ENCODE measurements around the gene CORO2B.
"Not testable (repeated sequence)": the region's sequence is repeated elsewhere in the genome, so short reads cannot be mapped to it uniquely, and the experiment has no call there.

CORO2B gene

DNA sequence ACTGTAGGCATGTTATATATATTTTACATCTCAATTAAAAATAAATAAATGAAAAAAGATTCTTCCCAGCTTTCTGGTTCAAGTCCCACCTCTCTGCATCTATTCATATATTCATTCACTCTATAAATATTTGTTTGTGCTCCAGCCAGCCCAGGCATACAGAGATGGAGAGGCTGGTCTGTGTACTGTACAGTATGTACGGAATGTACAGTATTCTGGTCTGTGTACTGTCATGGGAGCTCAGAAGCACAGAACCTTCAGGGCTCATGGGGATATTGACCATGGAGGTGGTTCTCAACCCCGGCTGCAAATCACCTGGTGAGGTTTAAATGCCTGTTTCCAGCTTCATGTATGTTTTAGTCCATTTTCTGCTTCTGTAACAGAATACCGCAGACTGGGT lies 13.8 kb downstream of the CORO2B start:
- DNase-seq, result no peak

DNA sequence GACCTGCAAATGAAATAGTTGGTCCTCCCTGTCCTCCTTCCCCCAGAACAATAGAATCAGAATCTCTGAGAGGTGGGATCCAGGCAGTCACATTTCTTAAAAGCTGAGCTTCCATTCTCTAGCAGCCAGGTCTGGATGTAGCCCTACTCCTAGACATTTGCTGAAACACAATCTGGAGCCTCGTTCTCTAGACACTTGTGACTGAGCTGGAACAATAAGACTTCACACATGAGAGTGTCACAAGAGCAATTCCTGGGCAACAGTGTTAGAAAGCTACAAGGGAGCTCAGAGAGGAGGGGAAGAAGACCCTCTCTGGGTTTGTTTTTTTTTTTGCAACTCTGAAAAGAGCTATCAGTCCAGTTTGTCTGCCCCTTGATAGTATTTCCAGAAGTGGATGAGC lies 14.5 kb downstream of the CORO2B start:
- DNase-seq, result no peak

DNA sequence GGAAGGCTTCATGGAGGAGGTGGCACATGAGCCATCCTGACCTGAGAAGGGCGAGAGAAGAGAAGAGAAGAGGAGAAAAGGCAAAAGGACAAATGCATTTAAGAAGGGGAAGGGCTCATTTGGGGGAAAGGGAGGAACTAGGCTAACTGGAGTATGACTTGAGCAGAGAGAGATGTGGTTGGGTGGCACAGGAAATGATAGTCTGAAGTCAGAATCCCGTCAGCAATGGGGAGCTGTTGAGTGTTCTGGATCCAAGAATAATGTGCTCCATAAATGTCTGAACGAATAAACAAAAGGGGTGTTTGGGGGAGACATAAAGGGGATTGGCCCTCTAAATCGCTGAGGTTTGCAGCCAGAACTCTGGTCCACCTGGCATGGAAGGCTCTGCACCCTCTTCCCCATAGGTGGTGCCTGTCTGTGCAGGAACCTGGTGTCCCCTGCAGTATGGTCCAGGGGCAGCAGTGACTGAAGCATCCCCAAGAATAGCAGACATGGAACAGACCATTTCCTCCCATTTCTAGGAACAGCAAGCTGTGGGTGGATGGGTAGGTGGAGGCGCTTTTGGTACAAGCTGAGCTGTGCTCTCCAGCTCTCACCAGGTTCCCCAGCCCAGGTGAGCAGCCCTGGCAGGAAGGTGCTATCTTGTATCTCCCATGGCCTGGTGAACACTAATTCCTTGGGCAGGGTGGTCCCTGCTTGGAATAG lies 15.2 kb downstream of the CORO2B start:
- no peak for DNase-seq

DNA sequence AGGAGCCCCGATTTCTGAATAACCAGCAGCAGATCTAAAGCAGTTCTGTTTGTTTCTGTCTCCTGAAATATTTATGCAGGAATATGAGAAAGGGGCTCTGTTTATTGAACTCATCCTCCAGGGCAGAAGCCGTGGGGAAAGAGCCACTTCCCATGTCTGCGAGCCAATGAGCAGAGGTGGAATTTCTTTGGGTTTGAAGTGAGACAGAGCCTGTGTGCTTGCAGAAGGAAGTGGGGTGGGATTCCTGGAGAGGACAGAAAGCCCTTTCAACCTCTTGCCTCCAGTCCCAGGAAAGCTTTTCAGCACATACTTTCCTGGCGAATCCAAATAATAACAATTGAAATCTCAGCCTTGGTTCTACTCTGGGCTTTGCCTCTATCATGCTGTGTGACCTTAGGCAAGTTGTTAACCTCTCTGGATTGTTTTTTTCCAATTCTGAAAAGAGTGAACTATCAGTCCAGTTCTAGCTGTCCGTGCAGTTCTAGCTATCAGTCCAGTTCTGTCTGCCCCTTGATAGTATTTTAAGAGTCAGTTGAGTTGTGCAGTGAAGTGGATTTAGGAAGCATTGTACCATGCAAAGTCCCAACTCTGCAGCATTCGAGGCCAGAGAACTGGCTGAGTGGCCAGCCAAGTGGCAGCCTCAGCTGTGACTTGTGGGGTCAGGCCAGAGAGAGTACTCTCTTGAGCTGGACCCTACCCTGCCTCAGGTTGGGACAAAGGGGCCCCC lies 15.9 kb downstream of the CORO2B start:
- DNase-seq, result no peak

DNA sequence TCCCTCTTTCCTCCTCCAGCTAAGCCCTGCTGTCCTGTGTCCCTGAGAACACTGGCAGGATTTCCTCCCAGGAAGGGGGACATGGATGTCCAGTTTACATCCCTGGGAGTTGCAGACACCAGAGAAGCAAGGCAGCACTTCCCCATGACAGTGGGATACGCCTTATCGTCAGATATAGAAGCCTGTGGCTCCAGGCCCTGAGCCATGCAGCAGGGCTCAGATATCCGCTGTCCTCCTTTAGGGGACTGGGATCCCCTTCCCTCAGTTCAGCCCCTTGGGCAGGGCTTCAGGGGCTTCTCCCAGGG lies 16.4 kb downstream of the CORO2B start:
- no peak for DNase-seq

DNA sequence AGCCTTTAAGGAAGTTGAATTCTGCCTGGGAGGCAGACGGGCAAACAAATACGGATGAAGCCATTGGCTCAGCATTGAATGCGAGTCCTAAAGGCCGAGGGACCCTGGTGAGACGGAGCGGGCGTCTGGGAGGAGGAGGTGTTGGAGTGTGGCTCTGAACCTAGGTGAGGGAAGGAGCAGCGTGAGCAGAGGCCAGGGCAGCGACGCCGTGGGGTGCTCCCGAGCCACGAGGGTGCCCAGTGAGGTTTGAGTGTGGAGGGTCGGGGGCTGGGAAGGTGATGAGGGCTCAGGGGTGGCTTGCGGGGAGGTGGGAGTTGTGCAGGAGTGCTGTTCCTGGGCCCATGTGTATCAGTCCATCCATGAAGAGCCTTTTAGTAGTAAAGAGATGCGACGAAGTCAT lies 17.0 kb downstream of the CORO2B start:
- no peak for DNase-seq

DNA sequence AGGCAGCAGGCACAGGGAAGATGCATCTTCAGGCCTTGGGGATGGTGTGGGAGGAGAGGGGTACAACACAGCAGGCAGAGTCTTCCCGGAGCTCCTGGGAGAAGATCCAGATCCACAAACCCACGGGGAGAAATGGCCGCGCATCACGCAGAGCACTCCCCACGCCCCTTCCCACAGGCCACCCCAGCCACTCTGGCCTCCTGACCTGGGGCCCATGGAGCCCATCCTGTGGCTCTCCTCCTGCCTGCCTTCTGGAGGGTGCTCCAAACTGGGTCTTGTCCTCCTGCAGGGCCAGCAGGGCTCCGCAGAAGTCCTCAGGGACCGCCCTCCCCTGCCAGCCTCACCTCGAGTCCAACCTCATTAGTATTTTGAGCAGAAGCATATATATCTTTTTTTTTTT lies 17.9 kb downstream of the CORO2B start:
- no peak for DNase-seq

DNA sequence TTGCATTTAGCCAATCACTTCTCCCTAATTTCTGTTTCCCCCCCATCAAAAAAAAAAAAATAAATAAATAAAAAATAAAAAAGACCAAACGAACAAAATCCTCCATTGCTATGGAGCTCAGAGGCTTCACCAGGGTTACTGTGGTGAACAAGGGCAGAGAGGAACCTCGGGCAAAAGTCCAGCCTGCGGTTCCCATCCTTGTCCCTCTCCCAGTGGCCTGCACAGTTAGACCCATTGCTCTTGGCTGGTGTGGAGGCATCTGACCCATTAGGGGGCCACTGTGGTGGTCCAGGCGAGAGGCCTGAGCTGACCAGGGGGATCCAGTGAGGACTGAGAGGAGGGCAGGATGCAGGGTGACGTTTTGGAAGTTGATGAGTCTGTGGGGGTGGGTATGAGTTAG lies 18.8 kb downstream of the CORO2B start:
- DNase-seq, result no peak

DNA sequence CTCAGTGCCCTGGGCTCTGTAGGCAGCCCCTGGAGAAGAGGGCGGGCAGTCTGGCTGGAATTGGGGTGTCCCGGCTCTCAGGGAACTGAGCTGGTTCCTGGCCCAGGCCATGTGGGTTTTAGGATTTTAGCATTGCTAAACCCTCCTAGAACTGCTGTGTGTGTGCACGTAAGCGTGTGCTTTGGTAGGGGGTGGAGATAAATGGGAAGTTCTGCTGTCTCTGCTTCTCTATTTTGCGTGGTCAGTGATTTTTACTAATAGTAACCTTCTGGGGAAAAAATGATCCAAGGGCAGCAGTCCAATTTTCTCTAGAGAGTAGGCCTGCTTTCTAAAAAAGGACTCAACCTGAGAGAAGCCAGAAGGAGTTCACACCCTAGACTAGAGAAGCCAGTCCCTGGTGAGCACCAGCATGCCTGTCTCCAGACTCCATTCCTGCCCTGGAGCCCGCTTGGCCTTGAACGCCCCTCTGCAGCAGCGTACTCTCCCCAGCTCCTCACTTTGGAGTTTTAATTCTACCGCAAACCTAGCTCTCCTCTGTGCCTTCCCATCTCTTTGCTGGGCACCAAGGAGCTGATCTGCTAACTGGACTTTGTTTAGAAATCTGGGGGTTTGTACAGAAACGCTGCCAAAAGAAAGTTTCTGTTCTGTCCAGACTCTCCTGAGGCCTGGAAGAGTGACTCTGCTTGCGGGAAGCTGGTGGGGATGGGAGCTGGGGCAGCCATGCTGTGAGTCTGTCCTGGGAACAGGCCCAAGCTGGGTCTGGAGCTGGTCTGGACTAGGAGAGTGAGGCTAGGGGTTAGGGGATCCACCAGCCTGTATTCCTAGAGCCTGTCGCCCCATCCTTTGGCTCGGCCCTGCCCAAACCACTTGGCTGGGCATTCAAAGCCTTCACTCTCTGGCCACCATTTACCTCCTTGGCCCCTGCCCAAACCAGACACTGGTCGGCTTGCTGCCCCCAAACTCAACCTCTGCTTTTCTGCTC lies 19.7 kb downstream of the CORO2B start:
- no peak for DNase-seq

DNA sequence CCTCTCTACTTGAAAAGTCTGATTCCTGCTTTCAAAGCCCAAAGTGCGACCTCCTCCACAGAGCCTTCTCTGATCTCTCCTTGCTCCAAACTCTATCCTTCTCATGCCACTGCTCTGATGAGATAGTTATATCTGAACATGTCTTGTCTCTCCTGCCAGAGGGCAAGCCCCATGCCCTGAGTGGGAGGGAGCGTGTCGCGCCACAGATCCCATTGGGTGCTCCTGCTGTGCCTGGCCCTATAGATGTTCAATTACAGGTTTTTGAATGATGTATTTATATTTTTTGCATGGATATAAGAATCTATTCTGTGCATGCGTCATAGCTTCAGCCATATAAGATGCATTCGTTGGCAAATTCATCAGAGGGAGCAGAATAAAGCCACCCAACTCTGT lies 20.4 kb downstream of the CORO2B start:
- no peak for DNase-seq

DNA sequence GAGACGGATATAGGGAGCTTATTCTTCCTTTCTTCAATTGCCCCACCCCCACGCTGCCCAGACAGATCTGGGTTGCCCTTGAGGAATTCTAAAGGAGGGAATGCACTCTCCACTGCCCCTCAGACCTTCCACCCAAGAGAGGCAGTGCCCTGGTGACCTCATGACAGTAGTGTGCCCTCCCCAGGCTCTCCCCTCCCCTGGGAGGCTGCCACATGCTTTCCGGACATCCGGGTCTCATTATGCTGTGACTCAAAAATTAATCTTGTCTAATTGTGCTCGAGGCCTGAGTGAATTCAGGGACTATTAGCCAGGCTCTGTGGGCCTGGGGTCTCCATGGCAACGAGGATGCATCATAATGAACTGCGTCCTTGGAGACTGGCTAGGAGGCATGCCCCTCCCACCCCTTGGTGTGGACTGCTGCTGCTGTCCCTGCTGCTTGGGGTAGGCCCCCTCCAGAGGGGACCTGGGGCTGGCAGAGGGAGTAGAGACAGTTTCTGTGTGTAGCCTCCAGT lies 20.8 kb downstream of the CORO2B start:
- DNase-seq, result no peak

DNA sequence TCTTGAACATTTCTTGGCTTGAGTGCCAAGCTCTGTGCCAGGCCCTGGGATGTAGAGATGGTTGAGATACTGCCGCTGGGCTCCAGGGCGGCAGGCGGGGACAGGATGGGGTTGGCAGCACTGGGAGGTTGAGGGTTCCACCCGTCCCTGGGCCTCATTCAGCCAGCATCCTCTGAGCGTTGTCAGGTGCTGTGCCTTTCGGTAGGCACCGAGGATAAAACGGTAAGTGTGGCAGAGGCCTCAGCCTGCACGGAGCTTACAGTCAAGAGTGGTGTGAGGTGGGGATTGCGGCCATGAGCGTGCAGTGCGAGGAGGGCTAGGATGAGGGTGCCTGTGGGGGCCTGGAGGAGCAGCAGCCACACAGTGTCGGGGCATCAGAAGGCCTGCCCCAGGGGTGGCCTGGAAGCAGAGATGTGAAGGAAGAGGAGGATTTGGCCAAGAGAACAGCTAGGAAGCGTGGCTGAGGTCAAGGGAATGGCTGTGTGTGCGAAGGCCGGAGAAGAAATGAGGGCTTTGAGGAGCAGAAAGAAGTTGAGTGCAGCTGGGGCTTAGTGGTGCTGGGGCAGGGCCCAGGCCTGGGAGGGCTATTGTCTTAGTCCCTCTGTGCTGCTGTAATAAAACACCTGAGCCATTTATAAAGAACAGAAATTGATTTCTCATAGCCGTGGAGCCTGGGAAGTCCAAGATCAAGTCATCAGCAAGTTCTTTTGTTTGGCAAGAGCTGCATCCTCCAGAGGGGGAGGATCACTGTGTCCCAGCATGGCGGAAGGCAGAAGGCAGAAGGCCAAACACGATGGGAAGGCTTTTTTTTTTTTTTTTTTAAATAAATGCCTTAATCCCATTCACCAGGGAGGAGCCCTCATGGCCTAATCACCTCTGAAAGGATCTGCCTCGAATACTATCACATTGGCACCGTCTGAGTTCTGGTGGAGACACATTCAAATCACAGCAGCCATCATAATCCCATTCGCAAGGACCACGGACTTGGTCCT lies 22.7 kb downstream of the CORO2B start:
- no peak for DNase-seq

DNA sequence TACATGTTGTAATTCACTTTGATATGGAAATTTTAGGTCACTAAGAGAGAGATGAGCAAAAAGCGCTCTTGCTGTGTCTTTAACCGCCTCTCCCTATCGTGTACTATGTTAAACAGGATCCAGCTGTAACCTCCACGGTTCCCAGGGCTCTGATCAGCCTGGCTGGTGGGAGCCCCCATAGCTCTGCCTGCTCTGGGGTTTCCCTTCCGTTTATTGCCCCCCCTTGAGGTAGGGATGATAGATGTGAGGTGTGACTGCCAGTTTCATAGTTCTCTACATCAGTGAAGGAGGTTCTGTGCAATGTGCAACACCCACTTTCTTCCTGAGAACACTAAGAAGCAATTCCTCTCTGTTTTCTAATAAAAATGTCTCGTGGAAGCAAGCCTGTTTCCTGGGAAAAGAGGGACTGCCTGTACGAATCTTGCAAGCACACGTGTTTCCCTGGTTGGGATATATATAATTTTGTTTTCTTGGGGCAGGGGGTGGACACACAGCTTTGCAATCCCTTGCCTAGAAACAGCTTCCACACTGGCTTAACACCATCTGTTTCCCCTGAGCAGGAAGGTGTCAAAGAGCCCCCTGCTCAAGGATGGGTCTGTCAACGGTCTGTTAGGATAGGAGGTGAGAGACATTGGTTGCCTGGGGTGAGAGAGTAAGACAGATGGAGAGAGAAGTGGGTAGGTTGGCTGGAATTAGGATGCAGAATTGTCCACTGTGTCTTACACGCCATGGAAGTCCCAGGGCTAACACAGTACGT lies 23.8 kb downstream of the CORO2B start:
- no peak for DNase-seq

DNA sequence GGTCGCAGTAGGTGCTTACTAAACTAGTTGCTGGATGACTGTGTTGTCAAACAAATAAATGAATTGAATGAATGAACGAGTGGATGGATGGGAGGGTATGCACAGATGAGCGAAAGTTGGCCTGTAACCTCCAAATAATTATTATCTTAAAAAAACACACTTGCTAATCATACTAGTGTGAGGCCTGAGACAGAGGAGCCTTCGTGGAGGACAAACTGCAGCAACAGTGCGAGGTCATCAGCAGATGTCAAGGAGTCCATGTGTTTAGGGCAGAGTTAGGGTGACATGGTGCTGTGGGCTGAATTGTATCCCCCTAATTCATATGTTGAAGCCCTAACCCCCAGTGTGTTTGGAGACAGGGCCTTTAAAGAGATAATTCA lies 24.4 kb downstream of the CORO2B start:
- DNase-seq, result no peak

DNA sequence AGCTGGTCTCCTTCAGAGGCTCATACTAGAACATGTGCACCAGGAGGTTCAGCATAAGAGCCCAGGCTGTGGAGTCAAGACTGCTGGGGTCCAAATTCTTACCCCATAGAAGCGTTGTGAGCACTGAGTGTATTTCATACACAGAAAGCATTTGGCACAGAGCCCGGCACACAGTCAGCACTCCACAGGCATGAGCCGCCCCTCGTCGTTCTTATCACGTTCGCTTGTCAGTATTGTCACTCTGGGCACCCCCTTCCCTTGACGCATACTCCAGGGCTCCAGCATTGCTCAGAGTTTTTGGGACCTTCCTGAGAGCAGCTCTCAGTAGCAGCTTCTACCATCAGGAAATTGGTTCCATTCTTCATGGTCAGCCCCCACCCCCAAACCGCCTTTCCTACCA lies 25.2 kb downstream of the CORO2B start:
- no peak for DNase-seq

DNA sequence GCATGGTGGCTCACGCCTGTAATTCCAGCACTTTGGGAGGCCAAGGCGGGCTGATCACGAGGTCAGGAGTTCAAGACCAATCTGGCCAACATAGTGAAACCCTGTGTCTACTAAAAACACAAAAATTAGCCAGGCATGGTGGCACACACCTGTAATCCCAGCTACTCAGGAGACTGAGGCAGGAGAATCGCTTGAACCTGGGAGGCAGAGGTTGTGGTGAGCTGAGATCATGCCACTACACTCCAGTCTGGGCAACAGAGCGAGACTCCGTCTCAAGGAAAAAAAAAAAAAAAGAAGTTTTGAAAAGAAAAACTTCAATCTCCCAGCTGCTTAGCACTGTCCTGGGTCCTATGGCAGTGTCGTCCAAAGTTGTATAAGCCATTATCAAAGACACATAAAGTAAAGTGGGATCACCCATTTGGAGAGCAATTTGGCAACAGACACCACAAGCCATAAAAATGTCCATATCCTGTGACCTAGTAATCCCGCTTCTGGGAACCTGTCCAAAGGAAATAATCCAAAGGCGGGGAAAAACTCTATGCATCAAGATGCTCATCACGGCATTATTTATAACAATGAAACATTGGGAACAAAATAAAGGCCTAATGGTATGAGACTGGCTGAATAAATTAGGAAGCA lies 26.2 kb downstream of the CORO2B start:
- not testable (repeated sequence) for DNase-seq

DNA sequence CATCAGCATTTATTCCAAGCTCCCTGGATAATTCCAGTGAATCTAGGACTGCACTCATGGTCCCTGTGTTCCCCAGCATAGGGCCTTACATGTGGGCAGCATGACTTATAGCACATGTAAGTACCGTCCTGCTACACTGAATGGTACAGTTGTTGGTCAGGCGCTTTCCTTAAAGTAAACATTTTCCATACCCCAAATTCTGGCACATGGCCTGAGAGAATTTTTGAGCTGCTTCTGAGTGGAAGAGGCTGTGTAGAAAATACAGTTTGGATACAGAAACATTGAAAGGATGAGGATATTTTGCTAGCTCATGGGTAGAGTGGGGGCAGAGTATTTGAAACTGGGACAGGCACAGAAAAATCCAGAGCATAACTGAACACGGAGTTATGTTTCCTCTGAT lies 27.6 kb downstream of the CORO2B start:
- DNase-seq, result no peak

DNA sequence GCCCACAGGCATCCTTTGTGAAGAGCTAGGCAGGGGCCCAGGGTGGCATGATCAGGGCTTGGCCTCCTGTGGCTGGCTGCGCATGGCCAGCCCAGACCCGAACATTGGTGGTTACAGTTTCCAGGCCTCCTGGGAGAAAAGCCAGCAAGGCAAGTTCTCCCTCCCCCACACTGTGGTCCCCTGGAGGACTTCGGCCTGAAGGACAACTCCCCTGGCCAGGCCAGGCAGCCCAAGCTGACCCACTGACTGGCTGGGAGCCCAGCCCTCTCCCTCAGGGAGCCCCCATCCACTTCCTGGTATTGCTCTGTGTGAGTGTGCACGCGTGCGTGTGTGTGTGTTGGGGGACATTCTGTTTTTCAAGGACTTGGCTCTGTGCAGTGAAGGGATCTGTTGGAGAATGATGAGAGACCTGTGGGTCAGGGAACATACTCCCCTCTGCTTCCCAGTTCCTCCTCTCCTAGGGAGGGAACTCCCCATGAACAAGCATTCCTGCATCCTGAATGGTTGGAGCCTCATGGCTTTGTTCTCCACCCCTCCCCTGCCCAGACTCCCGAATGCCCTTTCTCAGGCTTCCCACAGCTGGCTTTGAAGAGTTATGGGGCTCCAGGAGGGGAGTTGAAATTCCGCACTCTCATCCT lies 29.5 kb downstream of the CORO2B start:
- no peak for DNase-seq

DNA sequence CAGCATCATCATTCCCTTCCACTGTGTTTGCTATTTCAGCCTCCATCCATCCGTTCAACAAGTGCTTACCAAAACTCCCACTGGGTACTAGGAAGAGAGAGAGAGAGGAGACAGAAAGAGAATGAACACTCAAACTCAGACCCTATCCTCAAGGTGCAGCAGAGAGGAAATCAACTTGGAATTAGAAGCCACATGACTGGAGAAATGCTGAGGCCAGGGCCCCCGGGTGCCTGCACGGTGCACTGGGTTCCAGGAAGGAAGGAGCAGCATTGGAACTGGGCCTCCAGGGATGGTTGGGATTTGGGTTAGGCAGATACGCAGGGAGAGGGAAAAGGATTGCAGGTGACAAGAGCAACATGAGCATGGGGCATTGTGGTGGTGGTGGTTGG lies 30.0 kb downstream of the CORO2B start:
- no peak for DNase-seq

DNA sequence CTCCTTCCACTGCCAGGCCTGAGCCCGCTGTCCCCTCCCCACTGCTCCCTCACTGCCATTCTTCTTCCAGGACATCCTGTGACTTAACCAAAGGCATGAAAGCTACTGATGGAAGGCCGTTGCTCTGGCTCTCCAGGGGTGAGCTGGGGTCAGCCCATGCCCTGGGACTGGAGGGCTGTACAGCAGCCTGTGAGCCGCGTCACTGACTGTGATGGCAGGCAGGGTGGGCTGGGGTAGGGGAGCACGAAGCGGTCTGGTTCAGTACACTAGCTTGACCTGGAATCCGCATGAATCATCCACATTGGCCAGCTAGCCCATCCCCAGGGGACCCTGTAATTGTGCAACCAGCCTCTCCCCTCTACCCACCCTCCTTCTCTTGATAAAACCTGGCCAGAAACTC lies 30.8 kb downstream of the CORO2B start:
- DNase-seq, result no peak

DNA sequence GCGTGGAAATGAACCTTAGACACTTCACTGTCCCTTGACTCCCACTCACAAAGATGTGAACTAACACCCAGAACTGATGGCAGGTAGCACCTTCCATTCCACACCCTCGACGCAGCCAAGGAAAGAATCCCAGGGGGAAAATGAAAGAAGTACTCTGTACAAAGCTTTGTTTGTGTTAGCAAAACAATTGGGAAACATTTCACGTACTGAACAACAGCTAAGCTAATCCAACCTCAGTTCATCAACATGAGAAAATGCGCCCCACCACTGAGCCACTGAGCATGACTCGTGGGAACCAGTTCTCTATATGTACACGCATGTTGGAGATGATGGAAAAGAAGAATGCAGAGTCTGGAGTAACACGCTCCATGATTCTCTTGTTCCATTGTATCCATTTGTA lies 32.0 kb downstream of the CORO2B start:
- no peak for DNase-seq
